ENCODE results near the gene SORL1. TPM values are rescaled to one million over a fixed set of nuclear protein-coding genes. Genes with fewer than 3 reads are reported as not detected.

SORL1 gene
- total RNA-seq, 1 experiment from 2014 or later = 4.9 TPM

DNA sequence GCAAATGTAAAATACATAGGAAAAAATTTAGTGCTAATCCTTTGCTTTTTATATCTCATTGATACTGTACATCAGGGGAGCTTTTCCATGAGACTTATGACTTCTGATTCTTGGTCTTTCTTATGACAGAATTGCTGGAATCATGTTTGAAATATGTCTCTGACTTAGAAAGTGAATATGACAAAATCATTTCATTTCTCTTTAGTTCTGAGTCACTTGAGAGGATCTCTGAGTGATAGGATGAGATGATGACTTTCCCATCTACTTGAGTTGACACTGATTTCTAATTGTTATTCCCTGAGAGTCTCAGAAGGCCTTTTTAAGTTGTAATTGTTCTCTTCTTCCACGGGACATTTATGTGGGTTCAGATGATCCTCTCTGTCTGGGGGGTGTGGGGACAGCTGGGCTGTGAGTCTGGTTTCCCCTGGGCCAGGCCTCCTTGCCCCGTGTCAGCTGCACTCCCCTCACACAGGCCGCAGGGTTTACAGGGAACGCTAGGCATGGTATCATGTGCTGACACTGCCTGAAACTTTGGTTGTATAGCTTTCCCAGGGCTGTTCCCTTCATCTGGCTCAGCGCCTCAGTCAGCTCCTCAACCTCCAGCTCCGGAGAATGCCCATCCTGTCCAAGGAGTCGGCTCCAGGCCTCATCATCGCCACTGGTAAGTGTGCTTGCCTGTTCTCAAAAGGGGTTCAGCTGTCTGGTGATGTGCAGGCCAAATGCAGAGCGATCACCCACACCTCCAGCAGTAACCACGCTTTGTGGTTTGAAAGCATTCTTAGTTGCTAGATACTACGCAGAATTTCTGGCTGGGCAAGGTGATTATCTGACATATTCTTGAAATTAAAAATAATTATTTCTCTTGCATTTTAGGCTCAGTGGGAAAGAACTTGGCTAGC is 70.2 kb downstream of the SORL1 start:
- TF ChIP-seq EZH2 (IDR thresholded peaks at IDR 0.05; ENCODE audit: low read depth) = no peak
- TF ChIP-seq CTCF (conservative IDR thresholded peaks at IDR 0.05) = no peak
- Histone ChIP-seq H3K4me3 (no peak overlapping the region), H2AFZ (no peak overlapping the region), H3K9me3 (ENCODE audit: insufficient read depth, low read depth) (peaks cover 10% of the 10 kb centered on the region; the same call in 1 of the 2 replicates), H3K27ac (peak overlapping the region; percentile 38; the same call in 1 of the 2 replicates), H4K20me1 (ENCODE audit: insufficient read depth) (no peaks in the 10 kb centered on the region), H3K27me3 (ENCODE audit: insufficient read depth, low read depth) (no peaks in the 10 kb centered on the region), H3K36me3 (ENCODE audit: low read depth) (no peaks in the 10 kb centered on the region), H3K4me2 (0 out of 2 replicates have a peak overlapping the region, but pooled peaks have one; percentile 6), H3K4me1 (replicated peaks; ENCODE audit: insufficient read depth) (peaks cover 7% of the 10 kb centered on the region), H3F3A (ENCODE audit: insufficient read depth, low read depth) (no peaks in the 10 kb centered on the region), H3K79me2 (ENCODE audit: low read depth) (no peaks in the 10 kb centered on the region), H3K9me2 (ENCODE audit: insufficient read depth) (0 out of 2 replicates have a peak, but pooled peaks cover under 1% of the 10 kb centered on the region)
- intact Hi-C loops (cut with micrococcal nuclease; ENCODE audit: unreplicated experiment) = no loop called here
- BruUV-seq (replicated peaks) = no TSS peak
- CTCF ChIA-PET = interaction anchor here (0.5 kb wide), 1 partner anchor 56 kb away, joined by 5 read pairs; no protein-coding TSS in a partner anchor
- POLR2A ChIA-PET (ENCODE audit: unreplicated experiment) = no interaction called here
- DNase-seq = no peak

GRCh38 chr11:121523581-121524232 is 71.6 kb downstream of the SORL1 start:
- peaks cover 7% of the 10 kb centered on the region for H3K4me1 ChIP-seq (replicated peaks; ENCODE audit: insufficient read depth)
- no peak overlapping the region for H3K4me3 ChIP-seq
- no peak overlapping the region for H3K4me2 ChIP-seq
- no peaks in the 10 kb centered on the region for H3K36me3 ChIP-seq (ENCODE audit: low read depth)
- TF ChIP-seq CTCF (conservative IDR thresholded peaks at IDR 0.05) (no peak), EZH2 (IDR thresholded peaks at IDR 0.05; ENCODE audit: low read depth) (no peak)
- H3K79me2 ChIP-seq (ENCODE audit: low read depth) = no peaks in the 10 kb centered on the region
- no TSS peak for BruUV-seq (replicated peaks)
- ChIA-PET CTCF (no interaction called here), POLR2A (ENCODE audit: unreplicated experiment) (no interaction called here)
- intact Hi-C loops (cut with micrococcal nuclease; ENCODE audit: unreplicated experiment) = no loop called here
- H4K20me1 ChIP-seq (ENCODE audit: insufficient read depth) = no peaks in the 10 kb centered on the region
- H3K9me2 ChIP-seq (ENCODE audit: insufficient read depth) = 0 out of 2 replicates have a peak, but pooled peaks cover 4% of the 10 kb centered on the region
- H3F3A ChIP-seq (ENCODE audit: insufficient read depth, low read depth) = no peaks in the 10 kb centered on the region
- no peak for DNase-seq
- no peaks in the 10 kb centered on the region for H3K27me3 ChIP-seq (ENCODE audit: insufficient read depth, low read depth)
- no peak overlapping the region for H2AFZ ChIP-seq
- no peak overlapping the region for H3K27ac ChIP-seq
- H3K9me3 ChIP-seq (ENCODE audit: insufficient read depth, low read depth) = peaks cover 10% of the 10 kb centered on the region; the same call in 1 of the 2 replicates

DNA sequence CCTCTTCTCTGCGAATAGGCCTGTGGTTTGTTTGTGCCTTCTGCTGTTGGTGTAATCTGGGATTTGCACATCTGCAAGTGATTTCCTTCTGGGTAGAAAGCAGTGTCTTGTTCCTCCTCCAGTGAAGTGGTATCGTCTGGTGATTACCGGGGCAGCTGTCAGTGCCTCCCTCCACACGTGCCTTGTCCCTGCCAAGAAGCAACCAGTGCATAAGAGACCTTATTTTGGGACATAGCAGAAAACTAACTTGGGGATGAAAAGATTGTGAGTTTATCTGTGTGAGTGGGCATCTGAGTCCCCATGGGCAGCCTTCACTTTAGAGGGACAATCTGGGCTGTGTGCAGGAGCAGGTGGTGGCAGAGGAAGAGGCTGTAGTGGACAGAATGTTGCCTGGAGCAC is 72.1 kb downstream of the SORL1 start:
- BruUV-seq (replicated peaks) = no TSS peak
- 0 out of 2 replicates have a peak, but pooled peaks cover 4% of the 10 kb centered on the region for H3K9me2 ChIP-seq (ENCODE audit: insufficient read depth)
- H3F3A ChIP-seq (ENCODE audit: insufficient read depth, low read depth) = no peaks in the 10 kb centered on the region
- intact Hi-C loops (cut with micrococcal nuclease; ENCODE audit: unreplicated experiment) = no loop called here
- CTCF ChIA-PET = no interaction called here
- no peak for DNase-seq
- no peaks in the 10 kb centered on the region for H3K79me2 ChIP-seq (ENCODE audit: low read depth)
- H3K27me3 ChIP-seq (ENCODE audit: insufficient read depth, low read depth) = no peaks in the 10 kb centered on the region
- H3K4me2 ChIP-seq = no peak overlapping the region
- H2AFZ ChIP-seq = no peak overlapping the region
- no peaks in the 10 kb centered on the region for H3K36me3 ChIP-seq (ENCODE audit: low read depth)
- POLR2A ChIA-PET (ENCODE audit: unreplicated experiment) = no interaction called here
- peaks cover 10% of the 10 kb centered on the region; the same call in 1 of the 2 replicates for H3K9me3 ChIP-seq (ENCODE audit: insufficient read depth, low read depth)
- H3K4me3 ChIP-seq = no peak overlapping the region
- H4K20me1 ChIP-seq (ENCODE audit: insufficient read depth) = no peaks in the 10 kb centered on the region
- peaks cover 7% of the 10 kb centered on the region for H3K4me1 ChIP-seq (replicated peaks; ENCODE audit: insufficient read depth)
- TF ChIP-seq CTCF (conservative IDR thresholded peaks at IDR 0.05) = no peak
- no peak for TF ChIP-seq EZH2 (IDR thresholded peaks at IDR 0.05; ENCODE audit: low read depth)
- no peak overlapping the region for H3K27ac ChIP-seq
